ENCODE results near the gene WNT9B.

WNT9B gene

DNA sequence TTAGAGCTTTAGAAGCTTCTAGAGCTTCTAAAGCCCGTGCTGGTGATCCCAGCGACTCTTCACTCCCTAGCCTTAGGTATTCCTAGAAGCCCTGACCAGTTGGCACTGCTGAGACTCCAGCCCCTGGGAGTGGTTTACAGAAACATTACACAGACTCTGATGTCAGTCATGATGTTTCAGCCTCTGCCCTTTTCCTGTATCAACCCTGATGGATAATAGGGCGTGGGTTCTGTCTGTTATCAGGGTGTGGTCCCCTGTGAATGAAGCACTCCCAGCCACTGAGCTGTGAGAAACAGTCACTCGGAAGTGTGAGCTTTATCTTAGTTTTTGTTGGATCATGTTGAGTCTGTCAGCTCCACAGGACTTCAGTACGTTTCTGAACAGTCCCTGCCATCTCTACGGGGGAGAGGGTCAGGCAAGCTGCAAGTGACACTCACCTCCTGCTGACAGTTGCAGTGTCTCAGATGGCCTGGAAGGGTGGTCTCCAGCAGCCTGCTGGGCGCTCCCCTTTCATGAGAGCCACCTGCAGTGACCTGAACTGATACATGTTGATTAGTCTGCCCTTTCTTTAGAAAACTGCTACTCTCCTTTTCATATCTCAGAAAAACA is 84.4 kb downstream of the WNT9B start:
- DNase-seq (ENCODE audit: extremely low spot score, insufficient read length, low read depth) = no peak
- no peak for FAIRE-seq

Measured in GM18507 (cell line).